Liver (tissue), 9 donors: Measurements from ENCODE around the gene KIR3DL2. TPM values are rescaled to one million over a fixed set of nuclear protein-coding genes. Genes with fewer than 3 reads are reported as not detected.
"Not testable (repeated sequence)": the region's sequence is repeated elsewhere in the genome, so short reads cannot be mapped to it uniquely, and the experiment has no call there.

Experiments
- DNase-seq: peaks from one replicate; pipeline ENCODE4 v3.0.0-alpha.2; 2017; ENCODE audit warnings: low spot score
- H3K27ac ChIP-seq, 2 donors: one replicate each; pipeline ENCODE4 v1.7.0; 2013; ENCODE audit warnings: inconsistent platforms in 2 of 2, low read length in 2 of 2, control low read depth in 1 of 2, low read depth in 1 of 2, mild to moderate bottlenecking in 1 of 2
- H3K27me3 ChIP-seq, 4 donors: one replicate each; pipeline versions ENCODE4 v1.6.1 to v1.7.0; 2013; ENCODE audit warnings: low read length in 3 of 4, inconsistent platforms in 1 of 4, mild to moderate bottlenecking in 1 of 4, moderate library complexity in 1 of 4; ENCODE audit not compliant: control insufficient read depth in 4 of 4, insufficient read depth in 4 of 4
- H3K36me3 ChIP-seq, 4 donors: one replicate each; pipeline versions ENCODE4 v1.6.1 to v1.7.0; 2013; ENCODE audit warnings: low read length in 3 of 4, mild to moderate bottlenecking in 3 of 4, low read depth in 1 of 4, moderate library complexity in 1 of 4; ENCODE audit not compliant: control insufficient read depth in 4 of 4, insufficient read depth in 3 of 4
- H3K4me1 ChIP-seq, 4 donors: one replicate each; pipeline versions ENCODE4 v1.6.1 to v1.7.0; 2013; ENCODE audit warnings: low read length in 3 of 4, mild to moderate bottlenecking in 3 of 4, moderate library complexity in 1 of 4; ENCODE audit not compliant: control insufficient read depth in 4 of 4, insufficient read depth in 4 of 4
- H3K4me3 ChIP-seq, 3 donors: one replicate each; pipeline versions ENCODE4 v1.6.1 to v1.7.0; 2013; ENCODE audit warnings: low read length in 3 of 3, control low read depth in 1 of 3, low read depth in 1 of 3, mild to moderate bottlenecking in 1 of 3
- H3K9ac ChIP-seq, 2 donors: one replicate each; pipeline ENCODE4 v1.7.0; 2013; ENCODE audit warnings: low read length in 2 of 2, mild to moderate bottlenecking in 2 of 2, moderate library complexity in 2 of 2, control low read depth in 1 of 2, low read depth in 1 of 2
- H3K9me3 ChIP-seq, 4 donors: one replicate each; pipeline versions ENCODE4 v1.6.1 to v1.7.0; 2013; ENCODE audit warnings: low read length in 3 of 4; ENCODE audit not compliant: control insufficient read depth in 4 of 4
- ATF3 ChIP-seq: IDR thresholded peaks from 2 replicates; pipeline ENCODE4 v1.6.1; 2016; ENCODE audit warnings: antibody characterized with exemption
- CTCF ChIP-seq: fragments of 150-350 bp; IDR thresholded peaks from 2 replicates; pipeline ENCODE4 v1.5.1; 2017; ENCODE audit warnings: improper control_type of control experiment, low read depth, low read length; ENCODE audit not compliant: missing input control
- FOXA1 ChIP-seq: IDR thresholded peaks from 2 replicates; pipeline ENCODE4 v1.6.1; 2016; ENCODE audit warnings: antibody characterized with exemption
- GABPA ChIP-seq, 2 donors: IDR thresholded peaks in 1 of 2; conservative IDR thresholded peaks in 1 of 2; 2 replicates each; pipeline ENCODE4 v1.6.1; 2016; ENCODE audit warnings: antibody characterized with exemption in 2 of 2, mild to moderate bottlenecking in 1 of 2, moderate library complexity in 1 of 2
- HNF4A ChIP-seq, 2 donors: conservative IDR thresholded peaks; 2 replicates each; pipeline ENCODE4 v1.6.1; 2016; ENCODE audit warnings: antibody characterized with exemption in 2 of 2, mild to moderate bottlenecking in 2 of 2
- JUND ChIP-seq, 2 donors: IDR thresholded peaks; 2 replicates each; pipeline ENCODE4 v1.6.1; 2016; ENCODE audit warnings: antibody characterized with exemption in 2 of 2
- REST ChIP-seq: IDR thresholded peaks from 2 replicates; pipeline ENCODE4 v1.6.1; 2016; ENCODE audit warnings: antibody characterized with exemption, mild to moderate bottlenecking
- RXRA ChIP-seq, 2 donors: IDR thresholded peaks; 2 replicates each; pipeline ENCODE4 v1.6.1; 2017 to 2018; ENCODE audit warnings: antibody characterized with exemption in 2 of 2, mild to moderate bottlenecking in 1 of 2
- SP1 ChIP-seq: IDR thresholded peaks from 2 replicates; pipeline ENCODE4 v1.6.1; 2018; ENCODE audit warnings: antibody characterized with exemption, mild to moderate bottlenecking
- ZBTB33 ChIP-seq: IDR thresholded peaks from 2 replicates; pipeline ENCODE4 v1.6.1; 2016; ENCODE audit warnings: antibody characterized with exemption
- WGBS: extraction: QIAGEN DNeasy Blood & Tissue Kit; methylation state at CpG from one replicate; pipeline ENCODE4 v1.1.7; 2013; 5-methylcytosine and 5-hydroxymethylcytosine counted together
- polyA plus RNA-seq, 2 donors: library from polyadenylated mRNA; stranded (reverse) in 1 of 2; unstranded in 1 of 2; fragments of 200-250 nt in 1 of 2; fragments of >200 nt in 1 of 2; fragmentation: Nextera tagmentation in 1 of 2; extraction: Ambion mirVana in 1 of 2; gene quantifications; one replicate each; pipeline versions ENCODE4 v1.2.1 to v1.2.3, GENCODE V29; 2013 to 2015
- total RNA-seq, 2 donors: library from RNA; depleted of rRNA; stranded (reverse); fragments of >200 nt; gene quantifications; one replicate each; pipeline ENCODE4 v1.2.3, GENCODE V29; 2014
- donor health status: healthy.
- donor health status: healthy.
- donor health status: healthy.
- donor health status: healthy.
- donor health status: healthy.

KIR3DL2 gene
- total and polyA plus RNA-seq, 4 donors: 0.08 TPM; not detected in 3

GRCh38 chr19:54905803-54906511, 55.7 kb downstream of the KIR3DL2 start, which contains the start of gene NCR1:
TSS of gene NCR1 (plus strand) at chr19:54906148. CDS start at chr19:54906188, 40 bp downstream.
- no peak within 1 kb of the TSS for H3K9ac ChIP-seq
- no peaks in the 10 kb centered on the region for H3K4me1 ChIP-seq
- peaks cover 0 to 2% (median 0%) of the 10 kb centered on the region in 4 donors for H3K9me3 ChIP-seq
- 39% methylated on average over 22 of the region's 22 CpGs for WGBS
- DNase-seq: no peak
- H3K36me3 ChIP-seq: no peaks in the 10 kb centered on the region
- H3K27me3 ChIP-seq: peaks cover 0 to 2% (median 0%) of the 10 kb centered on the region in 4 donors
- no peak within 1 kb of the TSS for H3K27ac ChIP-seq
- TF ChIP-seq FOXA1 (no peak), GABPA (IDR thresholded peaks at IDR 0.05 in 1 of 2, conservative IDR thresholded peaks at IDR 0.05 in 1 of 2) (no peak), SP1 (no peak), JUND (IDR thresholded peaks at IDR 0.05) (no peak)
- no peak within 1 kb of the TSS for H3K4me3 ChIP-seq

- no peaks in the 10 kb centered on the region for H3K4me1 ChIP-seq
- H3K9me3 ChIP-seq: peaks cover 0 to 2% (median 0%) of the 10 kb centered on the region in 4 donors
- DNase-seq: no peak
- TF ChIP-seq RXRA (IDR thresholded peaks at IDR 0.05) (no peak), SP1 (no peak), ZBTB33 (no peak), HNF4A (conservative IDR thresholded peaks at IDR 0.05) (no peak), ATF3 (no peak), REST (no peak), CTCF (no peak)
- H3K4me3 ChIP-seq: no peak overlapping the region
- H3K36me3 ChIP-seq: no peaks in the 10 kb centered on the region
- peaks cover 0 to 2% (median 0%) of the 10 kb centered on the region in 4 donors for H3K27me3 ChIP-seq
- no peak overlapping the region for H3K9ac ChIP-seq
- WGBS: 75% methylated on average over 7 of the region's 7 CpGs
- no peak overlapping the region for H3K27ac ChIP-seq
These were observed 56.6 kb downstream of the KIR3DL2 start for GRCh38 chr19:54906819-54907218.

- H3K4me3 ChIP-seq, H3K9me3 ChIP-seq, H3K36me3 ChIP-seq, DNase-seq, H3K27me3 ChIP-seq, H3K27ac ChIP-seq, H3K4me1 ChIP-seq, H3K9ac ChIP-seq: not testable (repeated sequence)
- WGBS: 53% methylated on average over 4 of the region's 5 CpGs
These were observed 57.7 kb downstream of the KIR3DL2 start for GRCh38 chr19:54907899-54908298.
